ENCODE results near the gene IGLL5.

The IGLL5 gene

DNA sequence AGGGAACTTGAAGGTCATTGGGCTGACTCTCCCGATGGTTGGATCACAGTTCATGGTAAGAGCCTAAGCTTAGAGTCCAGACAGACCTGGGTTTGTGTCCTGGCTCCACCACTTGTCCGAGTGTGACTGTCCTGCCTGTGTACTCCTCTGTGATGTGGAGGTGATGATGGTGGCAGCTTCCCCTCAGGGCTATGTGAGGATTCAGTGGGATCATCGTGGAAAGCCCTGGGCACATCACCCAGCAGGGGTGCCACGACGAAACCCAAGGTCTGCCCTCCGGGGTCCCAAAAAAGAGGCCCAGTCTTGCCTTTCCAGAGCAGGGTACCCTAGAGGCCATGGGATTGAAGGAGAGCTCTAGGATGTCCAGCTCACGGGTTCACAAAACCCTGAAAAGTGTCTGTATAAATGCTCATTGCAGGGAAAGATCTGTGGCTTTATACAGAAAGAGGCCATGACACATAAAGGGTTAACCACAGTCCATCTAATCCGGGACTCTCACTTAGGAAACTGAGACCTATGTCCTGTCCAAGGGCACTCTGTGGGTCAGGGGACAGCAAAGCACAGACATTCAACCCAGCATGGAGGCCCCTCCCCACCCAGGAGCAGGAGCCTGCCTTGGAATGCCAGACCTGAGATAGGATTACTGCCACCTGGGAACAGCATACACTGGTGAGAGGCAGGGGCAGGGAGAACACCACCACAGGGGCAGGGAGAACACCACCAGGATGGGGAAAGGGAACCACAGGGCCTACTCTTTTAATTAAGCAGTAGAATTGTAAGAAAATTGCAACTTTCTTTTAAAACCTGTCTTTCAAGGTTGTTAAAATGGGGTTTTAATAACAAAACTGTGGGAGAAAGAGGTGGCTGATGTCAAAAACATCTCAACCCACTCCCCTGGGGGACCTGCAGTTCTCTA is 51.3 kb downstream of the IGLL5 start:
- no peak for DNase-seq (ENCODE audit: low read depth in 3 of 3)

DNA sequence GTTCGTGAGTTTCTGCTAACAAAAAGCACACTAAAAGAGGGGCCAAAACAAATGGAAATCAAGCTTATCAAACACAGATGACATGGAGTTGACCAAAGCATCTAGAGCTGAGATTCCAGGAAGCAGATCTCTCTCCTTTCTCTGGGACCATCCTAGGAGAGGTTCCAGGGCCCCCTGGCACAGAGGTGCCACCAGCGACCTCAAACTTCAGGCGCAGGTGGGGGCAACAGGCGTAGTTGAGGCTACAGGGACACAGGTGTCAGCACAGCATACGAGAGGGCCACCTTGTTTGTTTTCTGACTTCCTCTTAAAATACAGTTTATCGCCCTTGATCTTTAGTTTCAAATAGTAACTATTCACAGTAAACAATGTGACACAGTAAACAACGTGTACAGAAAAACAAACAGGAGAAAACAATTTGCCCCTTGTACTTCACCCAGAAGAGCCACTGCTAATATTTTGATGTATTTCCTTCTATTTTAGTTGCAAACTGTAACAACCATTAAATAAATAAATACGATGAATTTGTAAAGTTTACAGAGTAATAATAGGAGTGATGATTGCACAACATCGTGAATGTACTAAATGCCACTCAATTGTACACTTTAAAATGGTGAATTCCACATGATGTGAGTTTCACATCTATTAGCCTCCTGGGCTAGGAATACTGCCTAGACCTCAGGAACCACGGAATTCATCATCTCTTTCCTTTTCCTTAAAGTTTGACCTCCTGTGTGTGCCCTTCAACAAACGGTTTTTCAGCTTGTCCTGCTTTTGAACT is 52.2 kb downstream of the IGLL5 start:
- no peak for DNase-seq (ENCODE audit: low read depth in 3 of 3)

DNA sequence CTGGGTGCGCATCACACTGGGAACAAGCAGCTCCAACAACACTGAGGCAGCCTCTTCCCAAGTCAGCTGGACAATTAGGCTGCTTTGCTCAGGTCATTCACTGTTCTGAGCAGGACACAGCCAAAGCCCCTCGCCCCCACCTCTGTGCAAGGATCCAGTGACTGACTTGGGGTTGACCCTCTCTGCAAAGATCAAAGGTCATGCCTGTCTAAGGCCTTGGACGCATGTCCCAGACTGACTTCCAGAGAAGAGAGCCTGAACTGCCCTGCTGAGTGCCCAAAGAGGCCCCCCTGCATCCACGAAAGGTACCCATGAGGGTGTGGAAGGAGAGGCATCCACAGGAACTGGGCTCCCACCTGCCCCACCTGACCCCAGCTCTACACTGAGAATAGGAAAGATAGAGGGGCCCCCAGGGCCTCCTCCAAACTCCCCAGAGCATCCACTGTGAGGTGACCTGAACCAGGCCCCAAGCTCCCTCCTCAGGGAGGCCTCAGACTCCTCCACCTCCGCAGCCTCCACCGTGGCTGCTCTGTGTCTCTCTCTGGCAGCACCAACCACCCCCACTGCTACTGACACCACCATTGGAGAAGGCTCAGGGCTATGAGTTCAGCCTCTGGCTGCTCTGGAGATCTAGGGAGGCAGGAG is 53.5 kb downstream of the IGLL5 start:
- no peak for DNase-seq (ENCODE audit: low read depth in 3 of 3)

DNA sequence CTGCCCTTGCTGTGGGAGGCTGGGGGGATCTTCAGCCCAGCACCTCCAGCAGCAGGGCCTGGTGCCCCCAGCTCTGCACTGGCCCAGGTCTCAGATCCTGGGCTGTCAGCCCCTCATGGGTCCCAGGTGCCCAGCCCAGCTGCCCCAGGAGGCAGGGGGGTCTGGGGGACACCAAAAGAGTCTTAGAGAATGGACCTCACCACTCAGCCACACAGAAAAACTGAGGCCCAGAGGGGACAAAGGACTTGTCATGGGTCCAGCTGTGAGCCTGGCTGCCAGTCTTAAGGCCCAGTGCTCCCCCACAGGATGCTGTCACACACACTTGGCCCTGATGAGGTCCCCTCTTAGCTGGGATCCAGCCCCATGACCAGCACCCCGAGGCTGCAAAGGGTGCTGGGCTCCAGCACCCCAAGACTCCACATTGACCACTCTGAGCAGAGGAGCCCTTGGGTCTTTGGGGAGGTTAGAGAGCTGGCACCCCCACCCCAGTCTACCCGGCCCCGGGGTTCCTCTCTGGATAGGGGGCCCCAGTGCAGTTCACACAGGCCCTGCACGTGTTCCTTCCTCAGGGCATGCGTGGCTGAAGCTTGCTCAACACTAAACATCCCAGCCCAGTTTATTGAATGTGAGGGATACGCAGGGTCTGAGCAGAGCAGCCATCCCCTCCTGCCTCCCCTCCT is 54.4 kb downstream of the IGLL5 start:
- no peak for DNase-seq (ENCODE audit: low read depth in 3 of 3)

DNA sequence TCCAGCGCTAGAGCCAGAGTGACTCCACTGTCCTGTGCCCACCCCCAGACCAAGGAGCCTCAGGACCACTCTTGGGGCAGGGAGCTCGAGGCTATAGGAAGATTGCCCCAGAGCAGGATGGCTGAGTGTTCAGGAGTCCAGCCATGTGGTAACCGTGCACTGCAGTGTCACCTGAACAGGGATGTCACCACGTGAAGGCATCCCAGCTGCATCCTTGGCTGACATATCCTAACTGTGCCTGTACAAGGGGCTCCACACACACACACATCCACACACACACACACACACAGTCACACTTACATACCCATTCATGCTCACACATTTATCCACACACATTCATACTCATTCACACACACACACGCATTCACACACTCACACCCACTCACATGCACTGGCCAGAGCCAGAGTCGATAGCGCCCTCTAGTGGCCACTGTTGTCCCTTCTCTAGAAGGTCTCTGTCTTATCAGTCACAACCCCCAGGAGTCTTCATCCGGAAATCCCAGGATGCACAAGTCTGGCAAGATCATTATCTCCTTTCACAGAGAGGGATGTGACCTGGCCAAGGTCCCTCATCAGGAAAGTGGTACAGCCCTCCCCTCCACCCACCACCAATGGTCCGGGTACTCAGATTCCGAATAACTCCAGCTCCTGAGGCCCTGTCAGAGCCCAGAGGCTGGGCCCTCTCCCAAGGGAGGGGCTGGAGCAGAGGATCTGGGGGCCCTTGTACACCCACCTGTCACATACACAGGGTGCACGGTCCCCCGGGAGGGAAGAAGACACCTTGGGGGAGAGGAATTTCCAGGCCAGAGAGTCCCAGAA is 55.1 kb downstream of the IGLL5 start:
- DNase-seq (ENCODE audit: low read depth in 3 of 3), result peak; percentile 64 to 81 (median 68)

DNA sequence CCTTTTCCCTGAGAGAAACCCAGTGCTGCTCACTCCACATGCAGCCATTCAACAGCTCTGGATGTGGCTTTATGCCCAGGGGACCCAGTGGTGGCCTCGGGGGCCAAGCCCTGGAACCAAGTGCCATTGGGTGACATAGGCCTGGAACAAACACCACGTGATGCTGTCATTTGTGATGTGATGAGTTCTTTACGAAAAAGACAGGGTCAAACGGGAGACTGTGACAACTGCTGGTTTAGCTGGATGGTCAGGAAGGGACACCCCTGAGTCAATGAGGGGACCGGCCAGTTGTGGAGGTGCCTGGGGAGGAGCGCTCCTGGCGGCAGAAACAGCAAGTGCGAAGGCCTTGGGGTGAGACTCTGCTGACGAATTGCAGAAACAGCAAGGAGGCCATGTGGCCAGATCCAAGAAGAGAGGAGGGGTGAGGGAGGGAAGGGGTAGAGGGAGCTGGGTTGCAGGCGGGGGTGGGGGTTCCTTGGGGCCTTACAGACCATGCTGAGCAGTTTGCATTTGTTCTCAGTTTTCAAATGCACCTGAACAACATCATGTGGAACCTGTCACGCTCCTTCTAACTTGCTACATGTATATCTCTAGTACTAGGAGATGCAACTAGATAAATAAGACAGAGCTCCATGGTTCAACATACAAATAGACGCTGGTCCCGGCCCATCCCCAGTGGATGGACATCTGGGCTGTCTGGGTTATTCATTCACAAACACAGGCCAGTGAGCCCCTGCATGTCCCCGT is 56.1 kb downstream of the IGLL5 start:
- DNase-seq (ENCODE audit: low read depth in 3 of 3), result no peak

DNA sequence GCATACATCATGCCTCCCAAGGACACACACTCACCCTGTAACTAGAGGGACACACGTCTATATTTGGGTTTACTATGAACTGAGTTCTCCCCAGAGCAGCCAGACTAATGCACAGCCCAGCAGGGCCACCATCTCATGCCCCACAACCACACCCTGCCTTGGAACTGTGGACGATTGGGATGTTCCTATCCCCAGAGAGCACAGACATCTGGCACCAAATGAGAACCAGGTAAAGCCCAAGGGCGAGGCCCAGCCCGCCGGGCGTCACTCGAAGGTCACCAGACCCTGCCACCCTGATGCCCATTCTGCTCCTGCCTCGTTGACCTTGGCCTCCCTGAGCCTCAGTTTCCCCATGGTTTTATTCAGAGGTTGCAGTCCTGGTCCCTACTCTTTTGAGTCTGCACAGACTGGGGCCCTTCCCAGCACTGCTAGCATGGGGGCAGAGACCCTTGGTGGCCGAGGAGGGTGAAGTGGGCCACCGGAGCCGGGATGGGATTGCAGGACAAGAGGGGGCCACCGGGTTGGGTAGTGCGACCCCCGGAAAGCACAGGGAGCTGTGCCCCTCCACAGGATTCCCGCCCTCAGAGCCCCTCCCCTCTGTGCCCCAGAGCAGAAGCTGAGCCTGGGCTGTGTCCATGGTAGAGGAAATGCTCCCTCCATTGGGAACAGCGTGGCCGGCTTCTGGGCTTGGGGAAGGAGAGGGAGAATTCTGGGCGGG is 56.8 kb downstream of the IGLL5 start:
- DNase-seq (ENCODE audit: low read depth in 3 of 3), result no peak

DNA sequence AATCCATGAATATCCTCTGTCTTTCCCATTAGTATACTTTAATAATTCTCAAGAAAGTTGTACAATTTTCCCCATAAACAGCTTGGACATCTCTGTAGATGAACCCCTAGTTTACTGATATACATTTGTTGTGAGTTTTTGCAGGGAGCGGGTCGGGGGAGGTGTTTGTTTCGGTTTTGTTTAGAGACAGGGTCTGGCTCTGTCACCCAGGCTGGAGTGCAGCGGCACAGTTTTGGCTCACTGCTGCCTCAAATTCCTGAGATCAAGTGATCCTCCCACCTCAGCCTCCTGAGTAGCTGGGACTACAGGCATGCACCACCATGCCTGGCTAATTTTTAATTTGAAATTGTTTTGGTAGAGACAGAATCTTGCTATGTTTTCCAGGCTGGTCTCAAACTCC is 57.6 kb downstream of the IGLL5 start:
- no peak for DNase-seq (ENCODE audit: low read depth in 3 of 3)
